ENCODE results near the gene CST3. TPM values are rescaled to one million over a fixed set of nuclear protein-coding genes. Genes with fewer than 3 reads are reported as not detected.

The CST3 gene
- polyA plus RNA-seq, 3 donors from 2014 or later, result 60.0 to 290 (median 289) TPM

- H3K36me3 Mint-ChIP-seq, result peaks cover 0 to 4% (median 0%) of the 10 kb centered on the region in 3 donors
- no peaks in the 10 kb centered on the region for H3K9me3 Mint-ChIP-seq
- DNase-seq, result no peak
- no peak overlapping the region for H3K4me3 Mint-ChIP-seq
- H3K27me3 Mint-ChIP-seq (ENCODE audit: low read depth in 3 of 3), result peaks cover 0 to 2% (median 1%) of the 10 kb centered on the region in 3 donors
- H3K27ac Mint-ChIP-seq, result no peak overlapping the region
- peaks cover 8 to 9% of the 10 kb centered on the region in 2 donors for H3K4me1 Mint-ChIP-seq
Observed at GRCh38 chr20:23585808-23586734, 51.7 kb downstream of the CST3 start.

GRCh38 chr20:23585449-23585807 lies 52.3 kb downstream of the CST3 start:
- Mint-ChIP-seq H3K4me3 (no peak overlapping the region), H3K4me1 (peaks cover 8 to 9% of the 10 kb centered on the region in 2 donors), H3K36me3 (peaks cover 0 to 5% (median 0%) of the 10 kb centered on the region in 3 donors), H3K27me3 (ENCODE audit: low read depth in 3 of 3) (peaks cover 0 to 8% (median 1%) of the 10 kb centered on the region in 3 donors), H3K27ac (no peak overlapping the region), H3K9me3 (no peaks in the 10 kb centered on the region)
- DNase-seq, result no peak

- Mint-ChIP-seq H3K27ac (peak overlapping the region in 1 of 6 donors; percentile 8), H3K4me3 (no peak overlapping the region), H3K9me3 (no peaks in the 10 kb centered on the region), H3K36me3 (peaks cover 0 to 7% (median 0%) of the 10 kb centered on the region in 3 donors), H3K27me3 (ENCODE audit: low read depth in 3 of 3) (peaks cover 0 to 9% (median 1%) of the 10 kb centered on the region in 3 donors), H3K4me1 (peaks cover 8 to 9% of the 10 kb centered on the region in 2 donors)
- no peak for DNase-seq
Observed at GRCh38 chr20:23584434-23585199, 53.1 kb downstream of the CST3 start.

Other genes with a start within 250 kb of the CST3 start
- 10 to 100 TPM in 1 of 3 donors, 1 to 10 TPM in 2; 6.1 to 11.2 (median 7.0) TPM for gene NAPB, start 216.5 kb downstream of the CST3 start, polyA plus RNA-seq
- gene CSTL1, start 198.3 kb downstream of the CST3 start, polyA plus RNA-seq, result not detected
- not detected for gene CST11, start 185.1 kb downstream of the CST3 start, polyA plus RNA-seq
- gene CST8, start 146.8 kb downstream of the CST3 start, polyA plus RNA-seq, result not detected
- not detected for gene CST9L, start 69.5 kb downstream of the CST3 start, polyA plus RNA-seq
- not detected for gene CST9, start 32.0 kb downstream of the CST3 start, polyA plus RNA-seq
- not detected for gene CST4, start 51.1 kb upstream of the CST3 start, polyA plus RNA-seq
- gene CST1, start 113.0 kb upstream of the CST3 start, polyA plus RNA-seq, result not detected
- not detected for gene CST2, start 188.8 kb upstream of the CST3 start, polyA plus RNA-seq
- not detected for gene CST5, start 241.8 kb upstream of the CST3 start, polyA plus RNA-seq

All from immature natural killer cell (primary cell).